Osteocyte (in vitro differentiated cells): Measurements from ENCODE around the gene WFIKKN2. TPM values are rescaled to one million over a fixed set of nuclear protein-coding genes. Genes with fewer than 3 reads are reported as not detected.
"Not testable (repeated sequence)": the region's sequence is repeated elsewhere in the genome, so short reads cannot be mapped to it uniquely, and the experiment has no call there.

ENCODE experiments used
- DNase-seq: peaks from one replicate; pipeline ENCODE4 v3.0.0; 2021; ENCODE audit warnings: mixed read lengths; ENCODE audit not compliant: unreplicated experiment; ENCODE audit errors: extremely low spot score
- H3K27ac Mint-ChIP-seq: one replicate; pipeline ENCODE4 v1.8.0; 2021; ENCODE audit warnings: mild to moderate bottlenecking, mixed read lengths; ENCODE audit not compliant: unreplicated experiment
- H3K27me3 Mint-ChIP-seq: one replicate; pipeline ENCODE4 v1.8.0; 2021; ENCODE audit warnings: mixed read lengths; ENCODE audit not compliant: unreplicated experiment
- H3K36me3 Mint-ChIP-seq: one replicate; pipeline ENCODE4 v1.8.0; 2021; ENCODE audit warnings: mixed read lengths; ENCODE audit not compliant: unreplicated experiment
- H3K4me1 Mint-ChIP-seq: one replicate; pipeline ENCODE4 v1.8.0; 2021; ENCODE audit warnings: mixed read lengths; ENCODE audit not compliant: unreplicated experiment
- H3K4me3 Mint-ChIP-seq: one replicate; pipeline ENCODE4 v1.8.0; 2021; ENCODE audit warnings: mild to moderate bottlenecking, moderate library complexity, mixed read lengths; ENCODE audit not compliant: unreplicated experiment
- H3K9me3 Mint-ChIP-seq: one replicate; pipeline ENCODE4 v1.8.0; 2021; ENCODE audit warnings: mixed read lengths; ENCODE audit not compliant: unreplicated experiment
- CTCF ChIP-seq: fragments of 200-600 bp; sonication (generic); IDR thresholded peaks from 2 replicates; pipeline ENCODE4 v1.5.0; 2021; ENCODE audit warnings: antibody characterized with exemption, mild to moderate bottlenecking, moderate library complexity
- total RNA-seq: library from RNA; stranded (reverse); gene quantifications from 2 replicates; pipeline ENCODE4 v1.2.1, GENCODE V29; 2021

The WFIKKN2 gene
- total RNA-seq, 1 donor from 2014 or later: not detected

DNA sequence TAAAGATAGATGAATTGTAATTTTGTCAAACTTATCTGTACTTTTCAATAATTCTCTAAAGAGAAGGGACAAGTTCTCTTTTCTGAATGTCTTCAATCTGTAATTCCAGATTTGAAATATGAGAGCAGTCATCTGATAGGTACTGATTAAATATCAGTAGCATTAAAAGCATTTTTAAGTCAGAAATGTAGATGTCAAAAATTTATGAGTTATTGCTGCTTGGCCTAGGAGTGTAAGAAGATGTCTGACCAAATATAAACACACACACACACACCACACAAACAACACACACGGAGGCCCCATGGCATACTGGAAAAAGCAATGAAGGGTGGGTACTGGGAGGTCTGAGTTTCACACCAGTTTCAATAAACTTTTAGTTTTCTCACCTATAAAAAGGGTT, 33.2 kb downstream of the WFIKKN2 start:
- no peak for TF ChIP-seq CTCF

GRCh38 chr17:50871364-50871763, 36.0 kb downstream of the WFIKKN2 start:
- Mint-ChIP-seq H3K27me3 (peaks cover 23% of the 10 kb centered on the region), H3K4me3 (no peak overlapping the region), H3K9me3 (no peaks in the 10 kb centered on the region), H3K4me1 (peaks cover 12% of the 10 kb centered on the region), H3K36me3 (no peaks in the 10 kb centered on the region), H3K27ac (no peak overlapping the region)
- DNase-seq: no peak
- TF ChIP-seq CTCF: no peak

More for the DNA sequence above, 33.2 kb downstream of the WFIKKN2 start:
- H3K4me3 Mint-ChIP-seq: no peak overlapping the region
- H3K27me3 Mint-ChIP-seq: peaks cover 10% of the 10 kb centered on the region
- peaks cover 22% of the 10 kb centered on the region for H3K4me1 Mint-ChIP-seq
- H3K36me3 Mint-ChIP-seq: no peaks in the 10 kb centered on the region
- H3K9me3 Mint-ChIP-seq: no peaks in the 10 kb centered on the region
- DNase-seq: no peak
- H3K27ac Mint-ChIP-seq: peak overlapping the region; percentile 99

DNA sequence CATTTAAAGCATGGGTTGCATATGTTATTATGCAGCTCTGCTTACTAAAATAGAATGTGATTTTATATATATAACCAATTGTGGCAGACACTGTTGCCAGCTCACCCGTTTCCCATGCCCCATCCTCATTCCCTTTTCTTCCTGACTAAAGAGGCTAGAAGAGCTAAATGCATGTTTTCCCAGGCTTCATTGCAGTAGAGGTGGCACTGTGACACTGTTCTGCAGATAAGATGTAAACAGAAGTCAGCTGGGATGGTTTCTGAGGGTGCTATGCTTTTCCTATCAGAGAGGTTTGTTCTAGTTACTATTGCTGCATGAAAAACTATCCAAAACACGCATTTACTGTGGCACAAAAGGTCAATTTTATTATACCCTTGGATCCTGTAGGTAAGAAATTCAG, 36.5 kb downstream of the WFIKKN2 start:
- H3K36me3 Mint-ChIP-seq: no peaks in the 10 kb centered on the region
- no peaks in the 10 kb centered on the region for H3K9me3 Mint-ChIP-seq
- DNase-seq: no peak
- peaks cover 26% of the 10 kb centered on the region for H3K27me3 Mint-ChIP-seq
- TF ChIP-seq CTCF: no peak
- H3K4me1 Mint-ChIP-seq: peaks cover 12% of the 10 kb centered on the region
- H3K4me3 Mint-ChIP-seq: no peak overlapping the region
- H3K27ac Mint-ChIP-seq: no peak overlapping the region

DNA sequence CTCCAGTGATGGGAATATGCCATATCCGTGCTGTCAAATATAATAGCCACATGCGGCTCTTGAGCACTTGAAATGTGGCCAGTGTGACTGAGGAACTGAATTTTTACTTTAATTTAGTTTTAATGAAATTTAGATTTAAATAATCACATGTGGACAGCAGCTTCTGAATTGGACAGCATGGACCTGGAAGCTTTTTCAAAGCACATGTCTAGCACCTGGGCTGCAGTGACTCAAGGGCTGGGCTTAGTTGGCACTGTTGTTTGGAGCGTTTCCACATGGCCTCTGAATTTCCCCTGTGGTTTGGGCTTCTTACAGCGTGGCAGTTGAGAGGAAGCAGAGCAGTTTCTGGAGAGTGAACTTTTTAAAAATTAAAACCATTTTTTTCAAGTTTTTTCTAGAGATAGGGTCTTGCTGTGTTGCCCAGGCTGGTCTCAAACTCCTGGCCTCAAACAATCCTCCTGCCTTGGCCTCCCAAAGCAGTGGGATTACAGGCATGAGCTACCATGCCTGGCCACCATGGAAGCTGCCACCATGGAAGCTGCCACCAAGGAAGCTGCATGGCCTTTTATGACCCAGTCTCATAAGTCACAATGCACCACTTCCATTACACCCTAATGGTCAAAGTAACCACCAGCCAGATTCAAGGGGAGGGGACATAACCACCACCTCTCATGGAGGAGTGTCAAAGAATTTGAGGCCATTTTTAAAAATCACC, 37.5 kb downstream of the WFIKKN2 start:
- no peak for TF ChIP-seq CTCF
- DNase-seq: peak; percentile 32
- Mint-ChIP-seq H3K27ac (no peak overlapping the region), H3K9me3 (no peaks in the 10 kb centered on the region), H3K4me3 (no peak overlapping the region), H3K4me1 (peaks cover 9% of the 10 kb centered on the region), H3K27me3 (peaks cover 26% of the 10 kb centered on the region), H3K36me3 (no peaks in the 10 kb centered on the region)

DNA sequence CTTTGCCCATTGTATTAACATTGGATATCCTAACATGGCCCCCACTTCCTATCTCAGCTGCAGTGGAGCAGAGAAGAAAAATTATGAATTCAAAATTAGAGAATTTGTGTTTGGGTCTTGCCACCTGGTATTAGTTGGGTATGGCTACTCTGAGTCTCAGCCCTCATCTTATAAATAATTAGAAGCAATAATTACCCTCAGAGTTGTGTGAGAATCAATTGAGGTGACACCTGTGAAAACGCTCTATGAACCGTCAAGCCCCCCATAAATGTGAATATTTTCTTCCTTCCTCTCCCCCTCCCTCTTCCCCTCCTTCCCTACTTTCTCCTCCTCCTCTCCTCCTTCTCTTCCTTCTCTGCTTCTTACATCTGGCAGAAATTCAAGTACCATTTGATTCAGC, 39.7 kb downstream of the WFIKKN2 start:
- Mint-ChIP-seq H3K4me3 (no peak overlapping the region), H3K36me3 (no peaks in the 10 kb centered on the region), H3K9me3 (no peaks in the 10 kb centered on the region), H3K27ac (no peak overlapping the region), H3K27me3 (peaks cover 26% of the 10 kb centered on the region), H3K4me1 (no peaks in the 10 kb centered on the region)
- TF ChIP-seq CTCF: no peak
- no peak for DNase-seq

DNA sequence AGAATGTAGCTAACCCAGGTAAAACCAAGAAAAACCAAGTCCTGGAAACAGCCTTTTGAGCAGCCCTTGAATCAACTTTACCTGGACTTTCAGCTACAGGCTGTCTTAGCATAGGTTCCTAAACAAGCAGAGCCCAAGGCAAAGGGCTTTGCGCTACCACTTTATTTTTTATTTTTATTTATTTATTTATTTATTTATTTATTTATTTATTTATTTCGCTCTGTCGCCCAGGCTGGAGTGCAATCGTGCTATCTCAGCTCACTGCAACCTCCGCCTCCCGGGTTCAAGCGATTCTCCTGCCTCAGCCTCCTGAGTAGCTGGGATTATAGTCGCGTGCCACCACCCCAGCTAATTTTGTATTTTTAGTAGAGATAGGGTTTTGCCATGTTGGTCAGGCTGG, 41.7 kb downstream of the WFIKKN2 start:
- H3K27ac Mint-ChIP-seq, DNase-seq, H3K4me3 Mint-ChIP-seq, H3K4me1 Mint-ChIP-seq, H3K9me3 Mint-ChIP-seq, H3K36me3 Mint-ChIP-seq: not testable (repeated sequence)
- peaks cover 24% of the 10 kb centered on the region for H3K27me3 Mint-ChIP-seq
